Raji (cell line): ENCODE measurements around the gene RNF32.

Experiments
- POLR2A ChIP-seq: IDR thresholded peaks from 2 replicates; pipeline ENCODE4 v1.6.1; 2011; ENCODE audit warnings: low read depth, low read length, control low read depth; ENCODE audit not compliant: insufficient read depth

The RNF32 gene

GRCh38 chr7:156677374-156678054 is 36.9 kb downstream of the RNF32 start:
- TF ChIP-seq POLR2A, result no peak

GRCh38 chr7:156680281-156680680 is 39.7 kb downstream of the RNF32 start:
- no peak for TF ChIP-seq POLR2A

DNA sequence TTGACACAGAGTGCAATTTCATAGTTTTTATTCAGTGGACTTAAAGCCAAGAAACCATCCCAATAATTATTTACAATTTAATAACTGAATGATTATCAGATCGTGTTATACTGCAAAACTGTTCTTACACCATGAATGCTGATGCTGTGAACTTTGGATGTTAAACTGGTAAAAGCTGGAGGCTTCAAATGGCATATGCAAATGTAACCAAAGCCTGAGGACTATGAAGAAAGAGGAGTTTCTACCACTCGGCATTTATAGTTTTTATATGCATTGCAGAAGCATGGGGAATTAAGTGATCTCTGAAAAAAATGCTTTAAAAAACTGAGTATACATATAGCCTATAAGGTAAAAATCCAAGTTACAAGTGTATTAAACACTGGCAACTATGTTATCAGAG is 42.4 kb downstream of the RNF32 start:
- no peak for TF ChIP-seq POLR2A

DNA sequence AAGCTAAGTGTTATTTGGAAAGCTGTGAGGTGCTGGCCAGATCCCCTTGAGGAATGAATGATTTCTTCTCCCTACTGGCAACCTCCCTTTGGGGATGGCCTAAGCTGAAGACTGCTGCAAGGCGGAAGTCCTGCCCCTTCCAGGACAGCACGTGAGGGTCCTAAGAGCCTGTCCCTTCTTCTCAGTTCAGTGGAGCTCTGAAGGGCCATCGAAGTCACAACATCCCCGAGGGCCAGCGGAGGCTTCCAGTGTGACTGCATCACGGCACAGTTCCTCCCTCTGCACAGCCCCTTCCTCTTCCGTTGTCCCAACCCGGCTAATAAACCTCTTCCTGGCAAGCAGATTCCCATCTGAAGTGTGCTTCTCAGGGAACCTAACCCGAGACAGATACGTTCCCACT is 43.7 kb downstream of the RNF32 start:
- no peak for TF ChIP-seq POLR2A

DNA sequence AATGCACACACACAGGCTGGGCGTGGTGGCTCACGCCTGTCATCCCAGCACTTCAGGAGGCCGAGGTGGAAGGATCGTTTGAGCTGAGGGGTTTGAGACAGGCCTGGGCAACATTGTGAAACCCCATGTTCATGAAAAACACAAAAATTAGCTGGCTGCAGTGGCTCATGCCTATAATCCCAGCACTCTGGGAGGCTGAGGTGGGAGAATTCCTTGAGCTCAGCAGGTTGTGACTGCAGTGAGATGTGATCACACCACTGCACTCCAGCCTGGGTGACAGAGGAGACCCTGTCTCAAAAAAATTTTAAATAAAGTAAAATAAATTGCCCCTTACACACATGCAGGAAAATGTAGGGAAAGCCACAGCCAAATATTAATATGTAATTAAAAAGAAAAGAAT is 44.1 kb downstream of the RNF32 start:
- no peak for TF ChIP-seq POLR2A

GRCh38 chr7:156691764-156692163 is 51.2 kb downstream of the RNF32 start:
- no peak for TF ChIP-seq POLR2A

DNA sequence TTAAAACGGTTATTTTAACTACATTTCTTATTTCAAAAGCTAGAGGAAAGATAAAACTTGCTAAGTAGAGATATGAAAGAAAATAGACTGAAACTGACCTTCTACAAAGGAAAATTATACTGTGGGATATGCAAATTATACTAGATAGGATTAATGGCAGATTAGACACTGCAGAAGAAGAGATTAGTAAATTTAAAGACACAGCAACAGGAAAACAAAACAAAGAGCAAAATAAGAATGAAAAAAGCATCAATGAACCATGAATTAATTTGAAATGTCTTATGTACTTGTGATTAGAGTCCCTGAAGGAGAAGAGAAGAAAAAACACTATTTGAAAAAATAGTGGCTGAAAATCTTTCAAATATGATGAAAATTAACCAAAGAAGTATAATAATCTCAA is 52.3 kb downstream of the RNF32 start:
- no peak for TF ChIP-seq POLR2A

DNA sequence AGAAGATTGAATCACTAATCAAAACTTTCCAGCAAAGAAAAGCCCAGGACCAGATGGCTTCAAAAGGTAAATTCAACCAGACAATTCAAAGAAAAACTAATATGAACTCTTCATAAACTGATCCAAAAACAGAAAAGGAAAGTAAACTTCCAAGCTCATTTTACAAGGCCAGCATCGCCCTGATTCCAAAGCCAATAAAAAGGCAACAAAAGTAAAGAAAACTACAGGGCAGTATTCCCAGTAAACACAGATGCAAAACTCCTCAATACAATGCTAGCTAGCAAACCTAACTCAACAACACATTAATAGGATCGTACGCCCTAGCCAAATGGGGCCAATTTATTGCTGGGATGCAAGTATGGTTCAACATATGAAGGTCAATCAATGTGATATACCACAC is 53.1 kb downstream of the RNF32 start:
- TF ChIP-seq POLR2A, result no peak

GRCh38 chr7:156702399-156702798 is 61.8 kb downstream of the RNF32 start:
- no peak for TF ChIP-seq POLR2A

DNA sequence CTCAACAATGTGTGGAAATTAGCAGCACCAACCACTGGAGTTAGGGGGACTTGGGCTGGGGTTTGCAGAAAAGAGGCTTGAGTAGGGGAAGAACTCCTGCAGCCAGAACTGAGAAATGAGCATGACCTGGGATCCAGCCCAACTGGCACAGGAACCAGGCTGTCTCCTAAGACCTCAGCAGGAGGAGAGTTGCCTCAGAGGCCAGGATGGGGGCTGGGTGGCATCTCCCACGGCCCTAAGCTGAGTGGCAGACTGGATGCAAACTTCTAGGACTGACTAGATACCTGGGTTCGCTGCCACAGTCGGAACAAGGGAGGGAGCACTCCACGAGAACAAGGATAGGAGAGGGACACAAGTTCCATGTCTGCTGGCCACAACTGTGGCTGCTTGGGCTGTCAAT is 62.6 kb downstream of the RNF32 start:
- TF ChIP-seq POLR2A, result no peak

GRCh38 chr7:156703773-156704482 is 63.4 kb downstream of the RNF32 start:
- TF ChIP-seq POLR2A, result no peak

- TF ChIP-seq POLR2A, result no peak
These were observed 81.7 kb downstream of the RNF32 start for GRCh38 chr7:156722043-156722826.

DNA sequence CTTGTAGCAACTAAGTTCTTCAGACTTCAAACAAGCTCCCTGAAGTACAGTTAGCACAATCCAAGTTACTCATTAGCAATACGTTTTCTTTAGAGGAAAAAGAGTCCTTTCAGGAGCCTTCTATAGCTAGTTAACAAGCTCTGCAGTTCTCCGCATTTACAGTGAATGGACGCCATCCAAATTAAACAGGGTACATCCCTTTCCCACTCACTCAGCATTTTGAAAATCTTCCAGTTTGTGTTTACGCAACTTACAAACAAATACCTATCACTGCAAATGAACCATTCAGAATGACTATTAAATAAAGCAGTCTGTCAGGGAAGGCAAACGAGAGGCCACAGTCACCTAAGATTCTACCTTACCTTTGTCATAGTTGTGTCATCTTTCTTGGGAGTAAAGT is 84.5 kb downstream of the RNF32 start:
- no peak for TF ChIP-seq POLR2A

- no peak for TF ChIP-seq POLR2A
These were observed 85.4 kb downstream of the RNF32 start for GRCh38 chr7:156725936-156726335.
